T-cell (primary cell): ENCODE results near the gene PTPRT. TPM values are rescaled to one million over a fixed set of nuclear protein-coding genes. Genes with fewer than 3 reads are reported as not detected.

Experiments used
- ATAC-seq, 4 experiments: fragments of 200-7000 bp in 3 of 4; fragments of 150-1000 bp in 1 of 4; cut with Tn5 transposase; replicated peaks in 1 of 4; 1 replicate in 3 of 4; 2 replicates in 1 of 4; pipeline ENCODE4 v1.10.0; 2021; ENCODE audit warnings: moderate library complexity in 3 of 4, mild to moderate bottlenecking in 2 of 4, moderate number of reproducible peaks in 1 of 4
- CTCF ChIA-PET, 2 donors: fragments of 300-600 bp; sonication (Branson Sonifier 250); formaldehyde crosslinking; loops; one replicate each; lab custom pipeline; 2022; ENCODE audit warnings: antibody characterized with exemption in 2 of 2; lab: Charles Lee
- POLR2A ChIA-PET, 2 donors: fragments of 300-600 bp; sonication (Branson Sonifier 250); formaldehyde crosslinking; loops; one replicate each; lab custom pipeline; 2022; ENCODE audit warnings: antibody characterized with exemption in 2 of 2; lab: Charles Lee
- DNase-seq, 35 experiments: peaks; one replicate each; pipeline versions ENCODE4 v3.0.0 to v3.0.0-alpha.2; 2013 to 2023
- H3K27ac ChIP-seq: one replicate; pipeline ENCODE4 v1.5.1; 2013; ENCODE audit warnings: low read length
- H3K27me3 ChIP-seq, 2 experiments: replicated peaks in 1 of 2; 1 replicate in 1 of 2; 2 replicates in 1 of 2; pipeline versions ENCODE4 v1.6.1 to v1.7.0; 2013; ENCODE audit warnings: low read length in 1 of 2, mixed read lengths in 1 of 2; ENCODE audit not compliant: control insufficient read depth in 2 of 2, insufficient read depth in 2 of 2; ENCODE audit errors: extremely low read depth in 1 of 2
- H3K36me3 ChIP-seq, 2 donors: 1 replicate in 1 of 2; 2 replicates in 1 of 2; pipeline versions ENCODE4 v1.6.1 to v1.7.0; 2013; ENCODE audit warnings: low read length in 1 of 2; ENCODE audit not compliant: control insufficient read depth in 2 of 2, insufficient read depth in 1 of 2; ENCODE audit errors: extremely low read depth in 1 of 2
- H3K4me1 ChIP-seq, 2 experiments: 1 replicate in 1 of 2; 2 replicates in 1 of 2; pipeline versions ENCODE4 v1.6.1 to v1.7.0; 2013; ENCODE audit warnings: low read length in 2 of 2, mixed read lengths in 1 of 2; ENCODE audit not compliant: insufficient read depth in 2 of 2, control insufficient read depth in 1 of 2; ENCODE audit errors: extremely low read depth in 1 of 2
- H3K4me3 ChIP-seq, 2 donors: 1 replicate in 1 of 2; 2 replicates in 1 of 2; pipeline versions ENCODE4 v1.5.1 to v1.7.0; 2013; ENCODE audit warnings: mild to moderate bottlenecking in 2 of 2, low read length in 1 of 2, moderate library complexity in 1 of 2; ENCODE audit not compliant: control insufficient read depth in 1 of 2; ENCODE audit errors: extremely low read depth in 1 of 2
- H3K9me3 ChIP-seq: 2 replicates; pipeline ENCODE4 v1.7.0; 2013
- H3K27ac Mint-ChIP-seq, 2 donors: one replicate each; pipeline ENCODE4 v1.8.0; 2020 to 2021; ENCODE audit warnings: mild to moderate bottlenecking in 2 of 2, mixed read lengths in 2 of 2
- H3K27me3 Mint-ChIP-seq, 2 donors: one replicate each; pipeline ENCODE4 v1.8.0; 2021 to 2022; ENCODE audit warnings: mixed read lengths in 2 of 2
- H3K36me3 Mint-ChIP-seq: one replicate; pipeline ENCODE4 v1.8.0; 2021; ENCODE audit warnings: mixed read lengths
- H3K4me1 Mint-ChIP-seq, 3 donors: one replicate each; pipeline ENCODE4 v1.8.0; 2020 to 2022; ENCODE audit warnings: mixed read lengths in 3 of 3, mild to moderate bottlenecking in 1 of 3
- H3K4me3 Mint-ChIP-seq, 3 donors: one replicate each; pipeline ENCODE4 v1.8.0; 2020 to 2022; ENCODE audit warnings: mild to moderate bottlenecking in 3 of 3, mixed read lengths in 3 of 3, moderate library complexity in 3 of 3
- H3K9me3 Mint-ChIP-seq, 3 donors: one replicate each; pipeline ENCODE4 v1.8.0; 2020 to 2022; ENCODE audit warnings: mixed read lengths in 3 of 3
- WGBS: methylation state at CpG from one replicate; pipeline ENCODE4 v1.1.5; 2013; ENCODE audit warnings: missing lambda C conversion rate; ENCODE audit not compliant: insufficient coverage; 5-methylcytosine and 5-hydroxymethylcytosine counted together
- total RNA-seq, 35 experiments: library from RNA in 6 of 35; stranded (reverse) in 6 of 35; fragments of 120-200 nt in 1 of 35; gene quantifications; one replicate each; pipeline versions ENCODE4 v1.2.1 to v1.2.4 and lab custom pipeline; 2013 to 2026

Gene PTPRT
- total RNA-seq, 5 donors from 2014 or later (not counting 1 experiment from before 2014, with no cell fraction given): not detected

GRCh38 chr20:42399802-42400201 lies 789.9 kb downstream of the PTPRT start:
- WGBS: no CpG with 5 or more reads among the region's 3 CpGs
- no peak overlapping the region for H3K27ac Mint-ChIP-seq

GRCh38 chr20:42392442-42392841 lies 797.3 kb downstream of the PTPRT start:
- ChIA-PET POLR2A (no interaction called here), CTCF (no interaction called here)
- ATAC-seq (no peak), DNase-seq (no peak)
- Mint-ChIP-seq H3K4me3 (no peak overlapping the region), H3K27me3 (no peaks in the 10 kb centered on the region), H3K36me3 (no peaks in the 10 kb centered on the region), H3K27ac (no peak overlapping the region), H3K4me1 (no peaks in the 10 kb centered on the region), H3K9me3 (peaks cover 0 to 8% (median 0%) of the 10 kb centered on the region in 3 donors)
- no peaks in the 10 kb centered on the region for H3K36me3 ChIP-seq
- no peaks in the 10 kb centered on the region for H3K27me3 ChIP-seq
- H3K27ac ChIP-seq: no peak overlapping the region
- H3K4me1 ChIP-seq: no peaks in the 10 kb centered on the region
- H3K9me3 ChIP-seq: no peaks in the 10 kb centered on the region
- no peak overlapping the region for H3K4me3 ChIP-seq
- no CpG with 5 or more reads among the region's 2 CpGs for WGBS

More at GRCh38 chr20:42399802-42400201, 789.9 kb downstream of the PTPRT start:
- Histone ChIP-seq H3K27me3 (no peaks in the 10 kb centered on the region), H3K27ac (no peak overlapping the region), H3K9me3 (no peaks in the 10 kb centered on the region), H3K4me1 (no peaks in the 10 kb centered on the region), H3K4me3 (no peak overlapping the region), H3K36me3 (no peaks in the 10 kb centered on the region)
- no peaks in the 10 kb centered on the region for H3K36me3 Mint-ChIP-seq
- ChIA-PET CTCF (no interaction called here), POLR2A (no interaction called here)
- no peaks in the 10 kb centered on the region for H3K27me3 Mint-ChIP-seq
- H3K4me1 Mint-ChIP-seq: no peaks in the 10 kb centered on the region
- peaks cover 0 to 8% (median 6%) of the 10 kb centered on the region in 3 donors for H3K9me3 Mint-ChIP-seq
- ATAC-seq (no peak), DNase-seq (no peak)
- no peak overlapping the region for H3K4me3 Mint-ChIP-seq

- ATAC-seq: no peak
- H3K27me3 Mint-ChIP-seq: no peaks in the 10 kb centered on the region
- WGBS: 86% methylated on average over 3 of the region's 3 CpGs
- no peaks in the 10 kb centered on the region for H3K4me1 Mint-ChIP-seq
- POLR2A ChIA-PET: no interaction called here
- Histone ChIP-seq H3K4me3 (no peak overlapping the region), H3K27me3 (no peaks in the 10 kb centered on the region), H3K9me3 (no peaks in the 10 kb centered on the region), H3K27ac (no peak overlapping the region), H3K4me1 (no peaks in the 10 kb centered on the region), H3K36me3 (no peaks in the 10 kb centered on the region)
- no peak for DNase-seq
- H3K27ac Mint-ChIP-seq: no peak overlapping the region
- CTCF ChIA-PET: no interaction called here
- H3K9me3 Mint-ChIP-seq: peaks cover 0 to 8% (median 3%) of the 10 kb centered on the region in 3 donors
- H3K36me3 Mint-ChIP-seq: no peaks in the 10 kb centered on the region
- no peak overlapping the region for H3K4me3 Mint-ChIP-seq
Observed at GRCh38 chr20:42391807-42392206, 797.9 kb downstream of the PTPRT start.

- H3K4me1 Mint-ChIP-seq: no peaks in the 10 kb centered on the region
- peaks cover 0 to 26% (median 9%) of the 10 kb centered on the region in 3 donors for H3K9me3 Mint-ChIP-seq
- no peak overlapping the region for H3K27ac ChIP-seq
- 50% methylated on average over 2 of the region's 4 CpGs for WGBS
- H3K27me3 Mint-ChIP-seq: peaks cover 0 to 2% of the 10 kb centered on the region in 2 donors
- no peak overlapping the region for H3K4me3 Mint-ChIP-seq
- ChIA-PET CTCF (no interaction called here), POLR2A (no interaction called here)
- ATAC-seq (no peak), DNase-seq (no peak)
- H3K27ac Mint-ChIP-seq: no peak overlapping the region
- no peaks in the 10 kb centered on the region for H3K4me1 ChIP-seq
- no peaks in the 10 kb centered on the region for H3K36me3 ChIP-seq
- no peaks in the 10 kb centered on the region for H3K27me3 ChIP-seq
- no peak overlapping the region for H3K4me3 ChIP-seq
- H3K36me3 Mint-ChIP-seq: no peaks in the 10 kb centered on the region
- H3K9me3 ChIP-seq: no peaks in the 10 kb centered on the region
Observed at GRCh38 chr20:42380287-42380686, 809.4 kb downstream of the PTPRT start.

- POLR2A ChIA-PET: no interaction called here
- WGBS: no CpG with 5 or more reads among the region's 4 CpGs
Observed at GRCh38 chr20:42379385-42379784, 810.3 kb downstream of the PTPRT start.

GRCh38 chr20:42378826-42379225 lies 810.9 kb downstream of the PTPRT start:
- ChIA-PET CTCF (no interaction called here), POLR2A (no interaction called here)
- H3K27ac ChIP-seq: no peak overlapping the region
- H3K4me1 ChIP-seq: no peaks in the 10 kb centered on the region
- peaks cover 0 to 20% (median 3%) of the 10 kb centered on the region in 3 donors for H3K9me3 Mint-ChIP-seq
- ATAC-seq (no peak), DNase-seq (no peak)
- H3K4me1 Mint-ChIP-seq: no peaks in the 10 kb centered on the region
- H3K4me3 ChIP-seq: no peak overlapping the region
- no peaks in the 10 kb centered on the region for H3K9me3 ChIP-seq
- H3K27ac Mint-ChIP-seq: no peak overlapping the region
- H3K4me3 Mint-ChIP-seq: no peak overlapping the region
- peaks cover 0 to 2% of the 10 kb centered on the region in 2 experiments for H3K27me3 ChIP-seq
- H3K36me3 Mint-ChIP-seq: no peaks in the 10 kb centered on the region
- H3K27me3 Mint-ChIP-seq: peaks cover 0 to 2% of the 10 kb centered on the region in 2 donors
- H3K36me3 ChIP-seq: no peaks in the 10 kb centered on the region
- 39% methylated on average over 3 of the region's 3 CpGs for WGBS

More at GRCh38 chr20:42379385-42379784, 810.3 kb downstream of the PTPRT start:
- no peak overlapping the region for H3K4me3 ChIP-seq
- ATAC-seq (no peak), DNase-seq (no peak)
- H3K4me1 ChIP-seq: no peaks in the 10 kb centered on the region
- no peaks in the 10 kb centered on the region for H3K9me3 ChIP-seq
- H3K27ac ChIP-seq: no peak overlapping the region
- CTCF ChIA-PET: no interaction called here
- H3K36me3 ChIP-seq: no peaks in the 10 kb centered on the region
- Mint-ChIP-seq H3K27me3 (peaks cover 0 to 2% of the 10 kb centered on the region in 2 donors), H3K4me1 (no peaks in the 10 kb centered on the region), H3K27ac (no peak overlapping the region), H3K9me3 (peaks cover 0 to 20% (median 3%) of the 10 kb centered on the region in 3 donors), H3K4me3 (no peak overlapping the region), H3K36me3 (no peaks in the 10 kb centered on the region)
- H3K27me3 ChIP-seq: no peaks in the 10 kb centered on the region

- H3K4me3 Mint-ChIP-seq: no peak overlapping the region
- H3K27me3 Mint-ChIP-seq: no peaks in the 10 kb centered on the region
- H3K27ac ChIP-seq: no peak overlapping the region
- H3K4me1 ChIP-seq: no peaks in the 10 kb centered on the region
- ChIA-PET CTCF (no interaction called here), POLR2A (no interaction called here)
- ATAC-seq: no peak
- 96% methylated on average over 6 of the region's 6 CpGs for WGBS
- H3K27ac Mint-ChIP-seq: no peak overlapping the region
- H3K36me3 Mint-ChIP-seq: no peaks in the 10 kb centered on the region
- H3K27me3 ChIP-seq: peaks cover 0 to 4% of the 10 kb centered on the region in 2 experiments
- peaks cover 0 to 16% (median 3%) of the 10 kb centered on the region in 3 donors for H3K9me3 Mint-ChIP-seq
- no peak overlapping the region for H3K4me3 ChIP-seq
- H3K9me3 ChIP-seq: no peaks in the 10 kb centered on the region
- no peak for DNase-seq
- H3K4me1 Mint-ChIP-seq: no peaks in the 10 kb centered on the region
- no peaks in the 10 kb centered on the region for H3K36me3 ChIP-seq
Observed at GRCh38 chr20:42376131-42376530, 813.6 kb downstream of the PTPRT start.
